Measurements from ENCODE around the gene PRKG2.

Gene PRKG2

GRCh38 chr4:81095389-81095788, 119.6 kb downstream of the PRKG2 start:
- Histone ChIP-seq H3K4me2 (ENCODE audit: low read depth, low read length, poor library complexity, severe bottlenecking) (no peak overlapping the region), H4K20me1 (ENCODE audit: insufficient read depth, low read length, poor library complexity, severe bottlenecking) (no peaks in the 10 kb centered on the region), H3K4me1 (ENCODE audit: insufficient read depth, low read length, poor library complexity, severe bottlenecking) (no peaks in the 10 kb centered on the region), H3K36me3 (ENCODE audit: insufficient read depth, low read length) (no peaks in the 10 kb centered on the region), H3K4me3 (ENCODE audit: low read length, poor library complexity, severe bottlenecking) (no peak overlapping the region), H3K9me2 (replicated peaks; ENCODE audit: low read depth, low read length) (no peaks in the 10 kb centered on the region), H3F3A (ENCODE audit: low read depth) (no peaks in the 10 kb centered on the region), H3K9ac (ENCODE audit: low read depth, low read length, poor library complexity, severe bottlenecking) (no peak overlapping the region), H3K27me3 (ENCODE audit: insufficient read depth, low read length, poor library complexity, severe bottlenecking) (no peaks in the 10 kb centered on the region), H3K9me3 (ENCODE audit: insufficient read depth, low read depth, low read length) (no peaks in the 10 kb centered on the region), H3K79me2 (ENCODE audit: insufficient read depth, low read length) (no peaks in the 10 kb centered on the region), H2AFZ (ENCODE audit: low read length) (no peak overlapping the region)
- no peak for TF ChIP-seq EZH2phosphoT487 (IDR thresholded peaks at IDR 0.05; ENCODE audit: borderline replicate concordance)
- TF ChIP-seq CTCF (conservative IDR thresholded peaks at IDR 0.05; ENCODE audit: low read length) = no peak

DNA sequence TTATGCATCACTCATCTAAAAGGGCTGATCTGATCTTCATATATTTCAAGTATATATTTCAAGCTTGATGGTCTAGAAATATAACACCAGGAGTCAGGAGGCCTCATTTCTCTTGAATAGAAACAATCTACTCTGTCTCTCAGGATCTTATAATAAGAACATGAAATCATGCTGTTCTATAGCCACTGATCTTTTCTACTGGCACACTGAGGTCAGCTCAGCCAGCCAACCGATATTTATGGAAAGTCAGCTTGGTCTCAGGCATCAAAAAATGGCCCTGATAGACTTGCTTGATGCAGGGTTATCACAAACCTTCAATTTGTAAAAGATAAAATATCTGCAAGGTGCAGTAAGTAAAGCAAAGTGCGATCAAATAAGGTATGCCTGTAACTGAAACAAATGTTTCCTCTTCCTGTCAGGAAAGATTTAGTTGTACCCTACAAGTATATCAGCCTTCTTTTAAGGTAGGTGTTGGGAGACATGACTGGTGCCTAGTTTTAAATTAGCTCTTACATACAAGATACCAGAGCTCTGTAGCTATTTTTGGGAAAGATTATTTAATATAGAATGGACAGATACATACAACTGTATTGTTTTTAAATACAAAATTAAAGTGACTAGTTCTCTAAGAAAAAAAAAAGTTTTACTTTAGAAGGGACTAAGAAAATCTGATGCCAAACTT, 121.2 kb downstream of the PRKG2 start:
- Histone ChIP-seq H3F3A (ENCODE audit: low read depth) (no peaks in the 10 kb centered on the region), H3K27me3 (ENCODE audit: insufficient read depth, low read length, poor library complexity, severe bottlenecking) (no peaks in the 10 kb centered on the region), H3K9ac (ENCODE audit: low read depth, low read length, poor library complexity, severe bottlenecking) (no peak overlapping the region), H4K20me1 (ENCODE audit: insufficient read depth, low read length, poor library complexity, severe bottlenecking) (no peaks in the 10 kb centered on the region), H3K9me2 (replicated peaks; ENCODE audit: low read depth, low read length) (no peaks in the 10 kb centered on the region), H3K4me3 (ENCODE audit: low read length, poor library complexity, severe bottlenecking) (no peak overlapping the region), H3K9me3 (ENCODE audit: insufficient read depth, low read depth, low read length) (no peaks in the 10 kb centered on the region), H3K79me2 (ENCODE audit: insufficient read depth, low read length) (no peaks in the 10 kb centered on the region), H3K4me1 (ENCODE audit: insufficient read depth, low read length, poor library complexity, severe bottlenecking) (no peaks in the 10 kb centered on the region), H3K4me2 (ENCODE audit: low read depth, low read length, poor library complexity, severe bottlenecking) (no peak overlapping the region), H2AFZ (ENCODE audit: low read length) (no peak overlapping the region), H3K36me3 (ENCODE audit: insufficient read depth, low read length) (no peaks in the 10 kb centered on the region)
- TF ChIP-seq CTCF (conservative IDR thresholded peaks at IDR 0.05; ENCODE audit: low read length) (no peak), EZH2phosphoT487 (IDR thresholded peaks at IDR 0.05; ENCODE audit: borderline replicate concordance) (no peak)

DNA sequence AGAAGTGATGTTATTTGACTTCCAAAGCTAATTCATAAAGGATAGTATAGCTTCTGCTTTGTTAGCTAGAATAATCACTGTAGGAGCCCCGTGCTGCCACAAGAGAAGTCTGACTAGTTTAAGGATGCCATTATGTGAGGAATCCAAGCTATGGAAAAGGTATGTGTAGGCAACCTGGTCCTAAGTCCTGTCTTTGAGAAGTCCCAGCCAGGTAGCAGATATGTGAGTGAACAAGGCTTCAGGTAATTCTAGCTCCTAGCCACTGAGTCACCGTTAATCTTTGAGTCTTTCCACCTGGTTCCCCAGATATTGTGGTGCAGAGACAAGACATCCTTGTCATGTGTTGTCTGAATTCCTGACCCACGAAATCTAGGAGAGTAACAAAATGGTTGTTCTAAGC, 129.0 kb downstream of the PRKG2 start:
- H4K20me1 ChIP-seq (ENCODE audit: insufficient read depth, low read length, poor library complexity, severe bottlenecking) = no peaks in the 10 kb centered on the region
- H3K36me3 ChIP-seq (ENCODE audit: insufficient read depth, low read length) = no peaks in the 10 kb centered on the region
- no peaks in the 10 kb centered on the region for H3K9me2 ChIP-seq (replicated peaks; ENCODE audit: low read depth, low read length)
- no peak overlapping the region for H3K9ac ChIP-seq (ENCODE audit: low read depth, low read length, poor library complexity, severe bottlenecking)
- H3K27me3 ChIP-seq (ENCODE audit: insufficient read depth, low read length, poor library complexity, severe bottlenecking) = no peaks in the 10 kb centered on the region
- no peak overlapping the region for H3K4me3 ChIP-seq (ENCODE audit: low read length, poor library complexity, severe bottlenecking)
- no peak overlapping the region for H2AFZ ChIP-seq (ENCODE audit: low read length)
- no peaks in the 10 kb centered on the region for H3K79me2 ChIP-seq (ENCODE audit: insufficient read depth, low read length)
- H3K9me3 ChIP-seq (ENCODE audit: insufficient read depth, low read depth, low read length) = no peaks in the 10 kb centered on the region; the same call in 1 of the 2 replicates
- no peak overlapping the region for H3K4me2 ChIP-seq (ENCODE audit: low read depth, low read length, poor library complexity, severe bottlenecking)
- no peaks in the 10 kb centered on the region for H3K4me1 ChIP-seq (ENCODE audit: insufficient read depth, low read length, poor library complexity, severe bottlenecking)
- H3F3A ChIP-seq (ENCODE audit: low read depth) = no peaks in the 10 kb centered on the region
- TF ChIP-seq EZH2phosphoT487 (IDR thresholded peaks at IDR 0.05; ENCODE audit: borderline replicate concordance) (no peak), CTCF (conservative IDR thresholded peaks at IDR 0.05; ENCODE audit: low read length) (no peak)

Measured in Loucy (cell line).